Loucy (cell line): ENCODE measurements around the gene GRID1.

Experiments used
- EZH2phosphoT487 ChIP-seq: fragments of 200-600 bp; IDR thresholded peaks from 2 replicates; pipeline ENCODE4 v1.6.1; 2018; ENCODE audit warnings: antibody characterized with exemption, mild to moderate bottlenecking, moderate library complexity, borderline replicate concordance
- TF ChIP-seq, protein P1 (sequence below): fragments of 200-600 bp; sonication (generic); conservative IDR thresholded peaks from 2 replicates; pipeline ENCODE4 v1.5.1; 2014; ENCODE audit warnings: mild to moderate bottlenecking, antibody characterized with exemption, low read length

GRCh38 chr10:85665078-85665477 lies 701.5 kb downstream of the GRID1 start:
- no peak for TF ChIP-seq EZH2phosphoT487
- TF ChIP-seq, protein P1, sequence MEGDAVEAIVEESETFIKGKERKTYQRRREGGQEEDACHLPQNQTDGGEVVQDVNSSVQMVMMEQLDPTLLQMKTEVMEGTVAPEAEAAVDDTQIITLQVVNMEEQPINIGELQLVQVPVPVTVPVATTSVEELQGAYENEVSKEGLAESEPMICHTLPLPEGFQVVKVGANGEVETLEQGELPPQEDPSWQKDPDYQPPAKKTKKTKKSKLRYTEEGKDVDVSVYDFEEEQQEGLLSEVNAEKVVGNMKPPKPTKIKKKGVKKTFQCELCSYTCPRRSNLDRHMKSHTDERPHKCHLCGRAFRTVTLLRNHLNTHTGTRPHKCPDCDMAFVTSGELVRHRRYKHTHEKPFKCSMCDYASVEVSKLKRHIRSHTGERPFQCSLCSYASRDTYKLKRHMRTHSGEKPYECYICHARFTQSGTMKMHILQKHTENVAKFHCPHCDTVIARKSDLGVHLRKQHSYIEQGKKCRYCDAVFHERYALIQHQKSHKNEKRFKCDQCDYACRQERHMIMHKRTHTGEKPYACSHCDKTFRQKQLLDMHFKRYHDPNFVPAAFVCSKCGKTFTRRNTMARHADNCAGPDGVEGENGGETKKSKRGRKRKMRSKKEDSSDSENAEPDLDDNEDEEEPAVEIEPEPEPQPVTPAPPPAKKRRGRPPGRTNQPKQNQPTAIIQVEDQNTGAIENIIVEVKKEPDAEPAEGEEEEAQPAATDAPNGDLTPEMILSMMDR, result no peak
